Gastroesophageal sphincter (tissue), 3 donors: ENCODE results near the gene TRIM13.

Experiments used
- CTCF ChIP-seq, 4 experiments: fragments of 200-600 bp in 2 of 4; fragments of 450-650 bp in 2 of 4; sonication (generic) in 1 of 4; IDR thresholded peaks; one replicate each; pipeline ENCODE4 v1.5.1; 2017 to 2019; ENCODE audit warnings: antibody characterized with exemption in 4 of 4, mild to moderate bottlenecking in 2 of 4, moderate library complexity in 2 of 4
- EP300 ChIP-seq: sonication (generic); formaldehyde crosslinking; IDR thresholded peaks from one replicate; pipeline ENCODE4 v1.6.1; 2017; ENCODE audit warnings: antibody characterized with exemption, mild to moderate bottlenecking
- POLR2A ChIP-seq, 2 donors: fragments of 450-650 bp; IDR thresholded peaks; one replicate each; pipeline ENCODE4 v1.6.1; 2017; ENCODE audit warnings: antibody characterized with exemption in 2 of 2, mild to moderate bottlenecking in 2 of 2, moderate library complexity in 1 of 2
- POLR2AphosphoS5 ChIP-seq: sonication (generic); formaldehyde crosslinking; IDR thresholded peaks from one replicate; pipeline ENCODE4 v1.6.1; 2017; ENCODE audit warnings: antibody characterized with exemption

- no peak for TF ChIP-seq CTCF (IDR thresholded peaks at IDR 0.05)
- TF ChIP-seq POLR2A (IDR thresholded peaks at IDR 0.05) = no peak
- no peak for TF ChIP-seq POLR2AphosphoS5
- no peak for TF ChIP-seq EP300
Observed at GRCh38 chr13:50052478-50052877, 55.6 kb downstream of the TRIM13 start.
